Measurements from ENCODE around the gene POMT2. TPM values are rescaled to one million over a fixed set of nuclear protein-coding genes. Genes with fewer than 3 reads are reported as not detected.

The POMT2 gene
- total RNA-seq, 1 experiment from 2014 or later = 30.4 TPM

- no peaks in the 10 kb centered on the region for H3K27me3 Mint-ChIP-seq (ENCODE audit: insufficient read depth, unreplicated experiment)
Observed at GRCh38 chr14:77359626-77360025, 38.9 kb upstream of the POMT2 start.

GRCh38 chr14:77356899-77357298 lies 36.2 kb upstream of the POMT2 start:
- intact Hi-C loops (cut with micrococcal nuclease; ENCODE audit: unreplicated experiment) = no loop called here
- DNase-seq = no peak
- Mint-ChIP-seq H3K27me3 (ENCODE audit: insufficient read depth, unreplicated experiment) (no peaks in the 10 kb centered on the region), H3K4me3 (ENCODE audit: unreplicated experiment) (no peak overlapping the region), H3K36me3 (ENCODE audit: insufficient read depth, unreplicated experiment) (no peaks in the 10 kb centered on the region), H3K27ac (ENCODE audit: unreplicated experiment) (no peak overlapping the region), H3K9me3 (ENCODE audit: unreplicated experiment) (no peaks in the 10 kb centered on the region), H3K4me1 (ENCODE audit: low read depth, unreplicated experiment) (peaks cover 6% of the 10 kb centered on the region)
- Histone ChIP-seq H3K36me3 (ENCODE audit: control insufficient read depth, insufficient read depth, low read length) (no peaks in the 10 kb centered on the region), H3K4me1 (no peaks in the 10 kb centered on the region), H3K9me3 (no peaks in the 10 kb centered on the region), H3K4me3 (ENCODE audit: low read depth, low read length) (no peak overlapping the region), H3K27me3 (replicated peaks; ENCODE audit: control insufficient read depth, insufficient read depth, low read length) (no peaks in the 10 kb centered on the region)
- CTCF ChIA-PET = interaction anchor here (2.5 kb wide), 1 partner anchor 41 kb away, joined by 5 read pairs; no protein-coding TSS in a partner anchor
- TF ChIP-seq, protein P1, sequence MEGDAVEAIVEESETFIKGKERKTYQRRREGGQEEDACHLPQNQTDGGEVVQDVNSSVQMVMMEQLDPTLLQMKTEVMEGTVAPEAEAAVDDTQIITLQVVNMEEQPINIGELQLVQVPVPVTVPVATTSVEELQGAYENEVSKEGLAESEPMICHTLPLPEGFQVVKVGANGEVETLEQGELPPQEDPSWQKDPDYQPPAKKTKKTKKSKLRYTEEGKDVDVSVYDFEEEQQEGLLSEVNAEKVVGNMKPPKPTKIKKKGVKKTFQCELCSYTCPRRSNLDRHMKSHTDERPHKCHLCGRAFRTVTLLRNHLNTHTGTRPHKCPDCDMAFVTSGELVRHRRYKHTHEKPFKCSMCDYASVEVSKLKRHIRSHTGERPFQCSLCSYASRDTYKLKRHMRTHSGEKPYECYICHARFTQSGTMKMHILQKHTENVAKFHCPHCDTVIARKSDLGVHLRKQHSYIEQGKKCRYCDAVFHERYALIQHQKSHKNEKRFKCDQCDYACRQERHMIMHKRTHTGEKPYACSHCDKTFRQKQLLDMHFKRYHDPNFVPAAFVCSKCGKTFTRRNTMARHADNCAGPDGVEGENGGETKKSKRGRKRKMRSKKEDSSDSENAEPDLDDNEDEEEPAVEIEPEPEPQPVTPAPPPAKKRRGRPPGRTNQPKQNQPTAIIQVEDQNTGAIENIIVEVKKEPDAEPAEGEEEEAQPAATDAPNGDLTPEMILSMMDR (IDR thresholded peaks at IDR 0.05; ENCODE audit: insufficient read depth in 1 of 2, low read depth in 1 of 2, low read length in 1 of 2, severe bottlenecking in 1 of 2, unreplicated experiment in 1 of 2) = no peak
- POLR2A ChIA-PET = no interaction called here
- BruUV-seq (replicated peaks) = no TSS peak

More at GRCh38 chr14:77359626-77360025, 38.9 kb upstream of the POMT2 start:
- Mint-ChIP-seq H3K9me3 (ENCODE audit: unreplicated experiment) (no peaks in the 10 kb centered on the region), H3K4me3 (ENCODE audit: unreplicated experiment) (no peak overlapping the region), H3K36me3 (ENCODE audit: insufficient read depth, unreplicated experiment) (no peaks in the 10 kb centered on the region), H3K4me1 (ENCODE audit: low read depth, unreplicated experiment) (no peaks in the 10 kb centered on the region), H3K27ac (ENCODE audit: unreplicated experiment) (no peak overlapping the region)
- H3K36me3 ChIP-seq (ENCODE audit: control insufficient read depth, insufficient read depth, low read length) = no peaks in the 10 kb centered on the region
- DNase-seq = no peak
- TF ChIP-seq, protein P1 (IDR thresholded peaks at IDR 0.05; ENCODE audit: insufficient read depth in 1 of 2, low read depth in 1 of 2, low read length in 1 of 2, severe bottlenecking in 1 of 2, unreplicated experiment in 1 of 2) = no peak
- H3K27me3 ChIP-seq (replicated peaks; ENCODE audit: control insufficient read depth, insufficient read depth, low read length) = no peaks in the 10 kb centered on the region
- H3K9me3 ChIP-seq = no peaks in the 10 kb centered on the region
- intact Hi-C loops (cut with micrococcal nuclease; ENCODE audit: unreplicated experiment) = no loop called here
- CTCF ChIA-PET = no interaction called here
- BruUV-seq (replicated peaks) = no TSS peak
- no peaks in the 10 kb centered on the region for H3K4me1 ChIP-seq
- no peak overlapping the region for H3K4me3 ChIP-seq (ENCODE audit: low read depth, low read length)
- POLR2A ChIA-PET = no interaction called here

- Mint-ChIP-seq H3K4me3 (ENCODE audit: unreplicated experiment) (no peak overlapping the region), H3K9me3 (ENCODE audit: unreplicated experiment) (no peaks in the 10 kb centered on the region), H3K4me1 (ENCODE audit: low read depth, unreplicated experiment) (peaks cover 6% of the 10 kb centered on the region), H3K36me3 (ENCODE audit: insufficient read depth, unreplicated experiment) (no peaks in the 10 kb centered on the region), H3K27ac (ENCODE audit: unreplicated experiment) (no peak overlapping the region), H3K27me3 (ENCODE audit: insufficient read depth, unreplicated experiment) (no peaks in the 10 kb centered on the region)
- H3K4me3 ChIP-seq (ENCODE audit: low read depth, low read length) = no peak overlapping the region
- BruUV-seq (replicated peaks) = no TSS peak
- DNase-seq = no peak
- no peaks in the 10 kb centered on the region for H3K36me3 ChIP-seq (ENCODE audit: control insufficient read depth, insufficient read depth, low read length)
- H3K9me3 ChIP-seq = no peaks in the 10 kb centered on the region
- intact Hi-C loops (cut with micrococcal nuclease; ENCODE audit: unreplicated experiment) = no loop called here
- ChIA-PET POLR2A (interaction anchor here (0.5 kb wide), 1 partner anchor 235 kb away, joined by 3 read pairs; no protein-coding TSS in a partner anchor), CTCF (interaction anchor here (2.5 kb wide), 1 partner anchor 40 kb away, joined by 5 read pairs; no protein-coding TSS in a partner anchor)
- TF ChIP-seq, protein P1 (IDR thresholded peaks at IDR 0.05; ENCODE audit: insufficient read depth in 1 of 2, low read depth in 1 of 2, low read length in 1 of 2, severe bottlenecking in 1 of 2, unreplicated experiment in 1 of 2) = no peak
- H3K4me1 ChIP-seq = no peaks in the 10 kb centered on the region
- no peaks in the 10 kb centered on the region for H3K27me3 ChIP-seq (replicated peaks; ENCODE audit: control insufficient read depth, insufficient read depth, low read length)
Observed at GRCh38 chr14:77355811-77356210, 35.1 kb upstream of the POMT2 start.
